ENCODE results near the gene MAIP1.
A peak's percentile ranks its signal among the peaks of the same experiment; 100 is the strongest.

Gene MAIP1

DNA sequence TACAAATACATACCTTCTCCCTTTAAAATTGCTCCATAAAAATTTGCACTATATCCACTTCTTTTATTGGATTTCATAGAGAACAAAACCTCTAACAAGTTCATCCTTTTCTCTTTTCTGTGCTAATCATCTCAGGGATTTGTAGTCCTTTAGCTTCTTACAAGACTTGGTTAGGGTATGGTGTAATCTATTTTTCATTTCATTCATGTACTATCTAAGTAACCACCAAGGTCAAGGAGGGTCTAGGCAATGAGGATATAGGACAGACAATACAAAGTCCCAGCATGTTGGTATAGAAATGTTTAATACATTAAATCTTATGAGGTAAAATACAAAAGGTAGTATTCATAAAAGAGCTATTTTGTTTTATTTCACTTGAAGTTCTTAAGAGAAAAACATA, 26.8 kb upstream of the MAIP1 start:
- no peak for DNase-seq
- TF ChIP-seq, protein P1, sequence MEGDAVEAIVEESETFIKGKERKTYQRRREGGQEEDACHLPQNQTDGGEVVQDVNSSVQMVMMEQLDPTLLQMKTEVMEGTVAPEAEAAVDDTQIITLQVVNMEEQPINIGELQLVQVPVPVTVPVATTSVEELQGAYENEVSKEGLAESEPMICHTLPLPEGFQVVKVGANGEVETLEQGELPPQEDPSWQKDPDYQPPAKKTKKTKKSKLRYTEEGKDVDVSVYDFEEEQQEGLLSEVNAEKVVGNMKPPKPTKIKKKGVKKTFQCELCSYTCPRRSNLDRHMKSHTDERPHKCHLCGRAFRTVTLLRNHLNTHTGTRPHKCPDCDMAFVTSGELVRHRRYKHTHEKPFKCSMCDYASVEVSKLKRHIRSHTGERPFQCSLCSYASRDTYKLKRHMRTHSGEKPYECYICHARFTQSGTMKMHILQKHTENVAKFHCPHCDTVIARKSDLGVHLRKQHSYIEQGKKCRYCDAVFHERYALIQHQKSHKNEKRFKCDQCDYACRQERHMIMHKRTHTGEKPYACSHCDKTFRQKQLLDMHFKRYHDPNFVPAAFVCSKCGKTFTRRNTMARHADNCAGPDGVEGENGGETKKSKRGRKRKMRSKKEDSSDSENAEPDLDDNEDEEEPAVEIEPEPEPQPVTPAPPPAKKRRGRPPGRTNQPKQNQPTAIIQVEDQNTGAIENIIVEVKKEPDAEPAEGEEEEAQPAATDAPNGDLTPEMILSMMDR (IDR thresholded peaks at IDR 0.05; ENCODE audit: low read depth, low read length, missing control alignments), result no peak
- H3K27ac ChIP-seq, result no peak overlapping the region
- no peak overlapping the region for H3K4me3 ChIP-seq (ENCODE audit: low read depth, low read length)
- peaks cover 16% of the 10 kb centered on the region for H3K36me3 ChIP-seq (replicated peaks)
- no peaks in the 10 kb centered on the region for H3K27me3 ChIP-seq (replicated peaks)
- in situ Hi-C loops (cut with HindIII; ENCODE audit: low pct_ligation_motif_present, low sequenced_read_pairs), result no loop called here

DNA sequence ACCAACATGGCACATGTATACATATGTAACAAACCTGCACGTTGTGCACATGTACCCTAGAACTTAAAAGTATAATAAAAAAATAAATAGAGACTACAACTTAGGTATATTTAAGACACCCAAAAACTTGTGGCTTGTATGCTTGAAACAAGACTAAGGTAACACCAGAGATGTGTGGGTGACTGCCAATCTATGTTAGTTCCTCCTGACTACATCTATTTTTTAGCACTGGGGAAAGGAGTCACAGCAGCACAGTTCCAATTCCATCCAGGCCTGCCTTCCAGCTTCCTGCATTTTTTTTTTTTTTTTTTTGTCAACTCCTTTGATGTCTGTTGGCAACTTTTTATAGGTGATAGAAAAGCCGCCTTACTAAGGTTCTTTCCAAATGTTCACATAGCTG, 26.1 kb upstream of the MAIP1 start:
- TF ChIP-seq, protein P1 (IDR thresholded peaks at IDR 0.05; ENCODE audit: low read depth, low read length, missing control alignments), result no peak
- no peak for DNase-seq
- in situ Hi-C loops (cut with HindIII; ENCODE audit: low pct_ligation_motif_present, low sequenced_read_pairs), result no loop called here
- H3K36me3 ChIP-seq (replicated peaks), result peaks cover 16% of the 10 kb centered on the region
- H3K4me3 ChIP-seq (ENCODE audit: low read depth, low read length), result no peak overlapping the region
- no peak overlapping the region for H3K27ac ChIP-seq
- H3K27me3 ChIP-seq (replicated peaks), result no peaks in the 10 kb centered on the region

DNA sequence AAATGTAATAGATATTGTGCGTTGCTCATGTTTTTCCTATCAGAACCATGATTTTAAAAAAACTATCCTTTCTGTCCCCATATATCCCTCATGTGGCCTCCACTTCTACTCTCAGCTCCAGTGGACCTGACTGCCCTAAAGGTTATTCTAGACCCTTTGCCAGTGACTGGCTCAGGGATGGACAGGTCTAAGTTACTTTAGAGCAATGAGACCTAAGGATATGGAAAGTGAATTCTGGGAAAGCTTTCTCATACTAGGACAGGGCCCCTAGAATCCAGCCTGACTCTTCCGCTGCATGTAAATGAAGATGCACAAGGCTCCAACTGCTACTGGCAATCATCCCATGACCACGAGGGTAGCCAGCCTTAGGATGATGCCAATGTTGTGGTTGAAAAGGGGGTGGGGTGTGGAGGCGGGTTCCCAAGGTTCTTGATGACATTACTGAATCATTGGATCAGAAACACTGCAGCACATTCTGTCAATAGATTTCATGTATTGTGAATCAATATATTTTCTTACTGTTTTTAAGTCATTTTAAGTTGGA, 23.0 kb upstream of the MAIP1 start:
- TF ChIP-seq, protein P1 (IDR thresholded peaks at IDR 0.05; ENCODE audit: low read depth, low read length, missing control alignments), result no peak
- peaks cover 14% of the 10 kb centered on the region for H3K36me3 ChIP-seq (replicated peaks)
- no peak overlapping the region for H3K4me3 ChIP-seq (ENCODE audit: low read depth, low read length)
- no peaks in the 10 kb centered on the region for H3K27me3 ChIP-seq (replicated peaks)
- DNase-seq, result no peak
- no peak overlapping the region for H3K27ac ChIP-seq
- in situ Hi-C loops (cut with HindIII; ENCODE audit: low pct_ligation_motif_present, low sequenced_read_pairs), result no loop called here

DNA sequence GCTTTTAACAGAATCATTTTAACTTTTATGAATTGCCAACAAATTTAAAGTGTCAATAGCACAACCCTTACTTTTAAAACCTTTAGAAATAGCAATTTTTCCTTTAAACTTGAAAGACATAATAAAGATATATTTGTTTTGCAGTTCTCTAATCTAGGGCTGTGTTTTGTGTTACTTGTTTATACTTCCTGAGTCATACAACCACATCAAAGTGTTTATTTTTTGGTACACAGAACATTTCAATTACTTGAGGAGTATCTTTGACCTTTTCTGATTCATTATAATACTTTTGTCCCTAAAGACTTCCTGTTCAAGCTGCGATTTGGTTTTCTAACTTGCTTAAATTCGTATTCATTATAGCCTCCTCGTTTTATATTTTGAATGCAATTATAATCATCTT, 21.9 kb upstream of the MAIP1 start:
- Histone ChIP-seq H3K27me3 (replicated peaks) (no peaks in the 10 kb centered on the region), H3K27ac (no peak overlapping the region), H3K4me3 (ENCODE audit: low read depth, low read length) (no peak overlapping the region), H3K36me3 (replicated peaks) (peaks cover 20% of the 10 kb centered on the region)
- in situ Hi-C loops (cut with HindIII; ENCODE audit: low pct_ligation_motif_present, low sequenced_read_pairs), result no loop called here
- TF ChIP-seq, protein P1 (IDR thresholded peaks at IDR 0.05; ENCODE audit: low read depth, low read length, missing control alignments), result no peak
- no peak for DNase-seq

DNA sequence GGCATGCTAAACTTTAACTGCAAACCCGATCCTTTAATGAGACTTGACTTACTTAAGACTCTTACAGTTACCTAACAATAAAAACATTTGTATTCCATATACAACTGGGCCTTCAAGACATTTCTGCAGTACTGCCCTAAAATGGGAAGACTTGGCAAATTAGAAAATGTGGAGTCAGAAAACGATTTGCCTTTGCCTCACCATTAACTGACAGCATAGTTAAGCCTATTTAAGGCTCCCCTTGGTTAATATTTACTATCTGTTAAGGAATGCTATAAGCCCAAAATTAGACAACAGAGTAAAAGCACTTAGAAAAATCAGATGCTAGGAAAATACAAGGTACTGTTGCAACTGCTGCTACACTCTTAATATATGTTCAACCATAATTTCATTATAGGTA, 18.8 kb upstream of the MAIP1 start:
- Histone ChIP-seq H3K4me3 (ENCODE audit: low read depth, low read length) (no peak overlapping the region), H3K36me3 (replicated peaks) (peaks cover 21% of the 10 kb centered on the region), H3K27ac (no peak overlapping the region), H3K27me3 (replicated peaks) (no peaks in the 10 kb centered on the region)
- no peak for DNase-seq
- TF ChIP-seq, protein P1 (IDR thresholded peaks at IDR 0.05; ENCODE audit: low read depth, low read length, missing control alignments), result no peak
- in situ Hi-C loops (cut with HindIII; ENCODE audit: low pct_ligation_motif_present, low sequenced_read_pairs), result no loop called here

DNA sequence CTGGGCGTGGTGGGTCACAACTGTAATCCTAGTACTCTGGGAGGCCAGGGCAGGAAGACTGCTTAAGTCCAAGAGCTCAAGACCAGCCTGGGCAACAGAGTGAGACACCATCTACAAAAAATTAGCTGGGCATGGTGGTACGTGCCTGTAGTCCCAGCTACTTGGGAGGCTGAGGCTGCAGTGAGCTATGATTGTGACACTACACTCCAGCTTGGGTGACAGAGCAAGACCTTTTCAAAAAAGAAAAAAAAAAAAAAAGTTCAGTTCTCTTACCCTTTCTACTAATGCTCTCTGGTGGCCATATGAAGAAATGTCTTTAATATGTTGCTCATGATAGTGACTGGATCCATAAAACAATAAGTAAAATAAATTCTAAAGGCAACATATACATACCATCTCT, 15.0 kb upstream of the MAIP1 start:
- Histone ChIP-seq H3K36me3 (replicated peaks) (peaks cover 20% of the 10 kb centered on the region), H3K27ac (no peak overlapping the region), H3K4me3 (ENCODE audit: low read depth, low read length) (no peak overlapping the region), H3K27me3 (replicated peaks) (no peaks in the 10 kb centered on the region)
- TF ChIP-seq, protein P1 (IDR thresholded peaks at IDR 0.05; ENCODE audit: low read depth, low read length, missing control alignments), result peak; percentile 28
- DNase-seq, result no peak
- in situ Hi-C loops (cut with HindIII; ENCODE audit: low pct_ligation_motif_present, low sequenced_read_pairs), result no loop called here

All from brain microvascular endothelial cell (primary cell).